Activated CD4-positive, alpha-beta memory T cell treated with anti-CD3 and anti-CD28 coated beads, Interleukin-2, amount 10 ng/mL, durations not matched to agents 7 days and 5 days (primary cell): Measurements from ENCODE around the gene PNRC2. TPM values are rescaled to one million over a fixed set of nuclear protein-coding genes. Genes with fewer than 3 reads are reported as not detected.
"Not testable (repeated sequence)": the region's sequence is repeated elsewhere in the genome, so short reads cannot be mapped to it uniquely, and the experiment has no call there.

ENCODE experiments used
- CTCF ChIA-PET: fragments of 350-600 bp; sonication (Branson Sonifier 250); formaldehyde crosslinking; loops from one replicate; lab custom pipeline; 2021; ENCODE audit warnings: antibody characterized with exemption, inconsistent platforms; lab: Charles Lee
- POLR2A ChIA-PET: fragments of 350-600 bp; sonication (Branson Sonifier 250); formaldehyde crosslinking; loops from one replicate; lab custom pipeline; 2021; ENCODE audit warnings: antibody characterized with exemption; lab: Charles Lee
- DNase-seq: peaks from one replicate; pipeline ENCODE4 v3.0.0-alpha.2; 2020
- H3K27ac Mint-ChIP-seq: one replicate; pipeline ENCODE4 v1.8.0; 2021; ENCODE audit warnings: mild to moderate bottlenecking, mixed read lengths
- H3K27me3 Mint-ChIP-seq: one replicate; pipeline ENCODE4 v1.8.0; 2021; ENCODE audit warnings: mixed read lengths
- H3K36me3 Mint-ChIP-seq: one replicate; pipeline ENCODE4 v1.8.0; 2021; ENCODE audit warnings: low read depth, mixed read lengths
- H3K4me1 Mint-ChIP-seq: one replicate; pipeline ENCODE4 v1.8.0; 2021; ENCODE audit warnings: mixed read lengths
- H3K4me3 Mint-ChIP-seq: one replicate; pipeline ENCODE4 v1.8.0; 2021; ENCODE audit warnings: mild to moderate bottlenecking, mixed read lengths
- H3K9me3 Mint-ChIP-seq: one replicate; pipeline ENCODE4 v1.8.0; 2021; ENCODE audit warnings: mixed read lengths
- total RNA-seq, 2 experiments: library from RNA; stranded (reverse); gene quantifications; one replicate each; pipeline ENCODE4 v1.2.3, GENCODE V29; 2021

Gene PNRC2
- total RNA-seq, 2 experiments from 2014 or later, result 153 to 158 TPM

- H3K4me3 Mint-ChIP-seq, result no peak overlapping the region
- no peaks in the 10 kb centered on the region for H3K36me3 Mint-ChIP-seq
- DNase-seq, result no peak
- peaks cover 26% of the 10 kb centered on the region for H3K27me3 Mint-ChIP-seq
- POLR2A ChIA-PET, result interaction anchor here (1.6 kb wide), 1 partner anchor 23 kb away, joined by 6 read pairs; the partner anchor contains the start of gene SRSF10
- peaks cover 3% of the 10 kb centered on the region for H3K4me1 Mint-ChIP-seq
- CTCF ChIA-PET, result interaction anchor here (1.3 kb wide), 1 partner anchor 43 kb away, joined by 3 read pairs; no protein-coding TSS in a partner anchor
- H3K27ac Mint-ChIP-seq, result no peak overlapping the region
- no peaks in the 10 kb centered on the region for H3K9me3 Mint-ChIP-seq
Observed at GRCh38 chr1:24003331-24003972, 43.8 kb downstream of the PNRC2 start.

DNA sequence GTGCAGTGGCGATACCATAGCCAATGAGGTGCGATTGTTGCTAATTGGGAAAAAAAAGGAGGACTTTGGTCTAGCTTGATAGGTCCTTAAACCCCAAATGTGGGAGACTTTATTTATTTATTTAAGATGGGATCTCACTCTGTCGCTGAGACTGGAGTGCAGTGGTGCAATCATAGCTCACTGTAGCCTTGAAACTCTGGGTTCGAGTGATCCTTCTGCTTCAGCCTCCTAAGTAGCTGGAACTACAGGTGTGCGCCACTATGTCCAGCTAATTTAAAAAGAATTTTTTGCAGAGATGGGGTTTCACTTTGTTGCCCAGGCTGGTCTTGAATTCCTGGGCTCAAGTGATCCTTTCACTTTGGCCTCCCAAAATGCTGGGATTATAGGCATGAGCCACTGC lies 44.5 kb downstream of the PNRC2 start:
- H3K4me3 Mint-ChIP-seq, result no peak overlapping the region
- no peaks in the 10 kb centered on the region for H3K4me1 Mint-ChIP-seq
- no peak overlapping the region for H3K27ac Mint-ChIP-seq
- POLR2A ChIA-PET, result interaction anchor here (0.8 to 1.6 kb wide), 2 partner anchors 24 to 42 kb away, joined by 3 to 6 read pairs; partner anchors contain the start of gene SRSF10
- CTCF ChIA-PET, result interaction anchor here (1.3 kb wide), 1 partner anchor 42 kb away, joined by 3 read pairs; no protein-coding TSS in a partner anchor
- no peak for DNase-seq
- H3K27me3 Mint-ChIP-seq, result peaks cover 28% of the 10 kb centered on the region
- H3K36me3 Mint-ChIP-seq, result no peaks in the 10 kb centered on the region
- no peaks in the 10 kb centered on the region for H3K9me3 Mint-ChIP-seq

- H3K4me3 Mint-ChIP-seq, result no peak overlapping the region
- peaks cover 35% of the 10 kb centered on the region for H3K27me3 Mint-ChIP-seq
- H3K4me1 Mint-ChIP-seq, result no peaks in the 10 kb centered on the region
- no peak overlapping the region for H3K27ac Mint-ChIP-seq
- no peak for DNase-seq
- CTCF ChIA-PET, result interaction anchor here (0.7 kb wide), 1 partner anchor 350 kb away, joined by 3 read pairs; no protein-coding TSS in a partner anchor
- H3K36me3 Mint-ChIP-seq, result no peaks in the 10 kb centered on the region
- POLR2A ChIA-PET, result no interaction called here
- H3K9me3 Mint-ChIP-seq, result no peaks in the 10 kb centered on the region
Observed at GRCh38 chr1:24005163-24005562, 45.5 kb downstream of the PNRC2 start.

DNA sequence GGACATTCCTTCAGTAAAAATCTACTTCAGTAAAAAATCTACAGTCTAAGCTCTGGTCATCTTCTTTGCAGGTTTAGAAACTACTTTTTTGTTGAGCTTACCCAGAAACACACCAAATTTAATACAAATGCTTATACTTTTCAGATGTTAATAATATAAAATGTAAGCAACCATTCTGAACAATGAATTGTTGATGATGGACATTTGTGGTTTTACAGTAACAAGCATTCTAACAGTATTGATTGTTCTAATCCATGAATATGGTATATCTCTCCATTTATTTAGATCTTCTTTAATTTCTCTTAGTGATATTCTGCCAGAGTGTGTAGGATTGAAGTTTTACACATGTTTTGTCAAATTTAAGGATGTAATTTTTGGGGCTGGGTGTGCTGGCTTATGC lies 47.5 kb downstream of the PNRC2 start:
- Mint-ChIP-seq H3K27ac (no peak overlapping the region), H3K9me3 (no peaks in the 10 kb centered on the region), H3K4me1 (no peaks in the 10 kb centered on the region), H3K27me3 (peaks cover 46% of the 10 kb centered on the region), H3K36me3 (no peaks in the 10 kb centered on the region), H3K4me3 (no peak overlapping the region)
- DNase-seq, result no peak
- ChIA-PET POLR2A (no interaction called here), CTCF (interaction anchor here (0.7 kb wide), 1 partner anchor 221 kb away, joined by 3 read pairs; no protein-coding TSS in a partner anchor)

DNA sequence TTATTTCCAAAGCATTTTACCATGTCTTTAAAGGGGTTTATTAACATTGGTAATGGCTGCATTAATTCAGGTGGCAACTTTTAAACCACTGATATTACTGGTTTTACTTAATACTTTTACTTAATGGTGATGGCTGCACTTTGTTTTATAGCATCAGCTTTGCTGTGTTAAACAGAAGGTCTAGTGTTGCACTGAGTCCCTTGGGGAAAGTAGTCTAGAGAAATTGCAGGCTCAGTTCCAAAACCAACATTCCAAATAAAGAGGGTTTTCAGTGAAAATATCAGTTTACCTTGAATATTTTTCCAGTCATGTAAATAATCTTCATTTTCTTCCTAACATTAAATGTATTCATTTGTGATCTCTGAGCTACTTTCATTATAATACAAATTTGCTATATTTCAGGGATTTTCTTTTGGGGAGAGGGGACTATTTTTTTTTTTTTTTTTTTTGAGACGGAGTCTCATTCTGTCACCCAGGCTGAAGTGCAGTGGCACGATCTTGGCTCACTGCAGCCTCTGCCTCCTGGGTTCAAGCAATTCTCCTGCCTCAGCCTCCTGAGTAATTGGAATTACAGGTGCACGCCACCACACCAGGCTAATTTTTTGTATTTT lies 49.1 kb downstream of the PNRC2 start:
- H3K9me3 Mint-ChIP-seq, POLR2A ChIA-PET, H3K27ac Mint-ChIP-seq, H3K36me3 Mint-ChIP-seq, DNase-seq, H3K4me1 Mint-ChIP-seq, H3K4me3 Mint-ChIP-seq: not testable (repeated sequence)
- CTCF ChIA-PET, result interaction anchor here (0.7 kb wide), 1 partner anchor 102 kb away, joined by 3 read pairs; no protein-coding TSS in a partner anchor
- peaks cover 43% of the 10 kb centered on the region for H3K27me3 Mint-ChIP-seq

DNA sequence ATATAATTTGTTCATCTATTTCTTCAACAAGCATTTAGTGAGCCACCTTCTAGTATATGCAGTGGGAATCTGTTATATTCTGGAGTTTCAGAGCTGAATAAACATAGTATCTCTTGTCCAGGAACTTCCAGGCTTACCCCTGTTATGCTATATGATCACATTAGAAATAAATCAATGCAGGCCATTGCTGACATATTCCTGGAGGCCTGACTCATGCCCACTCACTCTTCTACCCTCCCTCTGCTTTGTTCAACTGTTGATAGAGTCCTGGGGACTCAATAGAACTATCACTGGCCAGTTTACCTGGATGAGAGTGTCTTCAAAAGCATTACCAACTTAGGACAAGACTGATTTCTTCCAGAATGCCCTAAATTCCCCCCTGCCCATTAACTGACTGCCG lies 49.8 kb downstream of the PNRC2 start:
- POLR2A ChIA-PET, result no interaction called here
- H3K4me1 Mint-ChIP-seq, result no peaks in the 10 kb centered on the region
- CTCF ChIA-PET, result interaction anchor here (0.7 kb wide), 1 partner anchor 103 kb away, joined by 3 read pairs; no protein-coding TSS in a partner anchor
- H3K27ac Mint-ChIP-seq, result no peak overlapping the region
- no peaks in the 10 kb centered on the region for H3K9me3 Mint-ChIP-seq
- H3K4me3 Mint-ChIP-seq, result no peak overlapping the region
- H3K36me3 Mint-ChIP-seq, result no peaks in the 10 kb centered on the region
- H3K27me3 Mint-ChIP-seq, result peaks cover 36% of the 10 kb centered on the region
- no peak for DNase-seq

GRCh38 chr1:24010650-24011049 lies 51.0 kb downstream of the PNRC2 start:
- H3K9me3 Mint-ChIP-seq, result no peaks in the 10 kb centered on the region
- ChIA-PET POLR2A (no interaction called here), CTCF (interaction anchor here (0.6 kb wide), 1 partner anchor 185 kb away, joined by 3 read pairs; no protein-coding TSS in a partner anchor)
- no peaks in the 10 kb centered on the region for H3K36me3 Mint-ChIP-seq
- H3K27me3 Mint-ChIP-seq, result peaks cover 39% of the 10 kb centered on the region
- DNase-seq, result no peak
- no peaks in the 10 kb centered on the region for H3K4me1 Mint-ChIP-seq
- no peak overlapping the region for H3K27ac Mint-ChIP-seq
- no peak overlapping the region for H3K4me3 Mint-ChIP-seq

GRCh38 chr1:24012878-24013277 lies 53.2 kb downstream of the PNRC2 start:
- H3K36me3 Mint-ChIP-seq, H3K4me1 Mint-ChIP-seq, H3K9me3 Mint-ChIP-seq, POLR2A ChIA-PET, DNase-seq, H3K27ac Mint-ChIP-seq, H3K4me3 Mint-ChIP-seq, CTCF ChIA-PET: not testable (repeated sequence)
- peaks cover 32% of the 10 kb centered on the region for H3K27me3 Mint-ChIP-seq

Other genes with a start within 250 kb of the PNRC2 start
- 10 to 100 TPM; 34.1 to 35.2 TPM for gene ELOA, start 216.4 kb upstream of the PNRC2 start, total RNA-seq
- 10 to 100 TPM; 50.0 to 51.6 TPM for gene PITHD1, start 181.4 kb upstream of the PNRC2 start, total RNA-seq
- gene LYPLA2, start 168.7 kb upstream of the PNRC2 start, total RNA-seq, result 10 to 100 TPM; 76.1 to 80.8 TPM
- gene GALE, start 159.1 kb upstream of the PNRC2 start, total RNA-seq, result 10 to 100 TPM; 33.5 to 37.6 TPM
- 10 to 100 TPM; 33.5 to 35.7 TPM for gene HMGCL, start 134.4 kb upstream of the PNRC2 start, total RNA-seq
- 1 to 10 TPM; 5.6 to 6.3 TPM for gene FUCA1, start 91.5 kb upstream of the PNRC2 start, total RNA-seq
- gene CNR2, start 46.5 kb upstream of the PNRC2 start, total RNA-seq, result under 1 TPM in 1 of 2 experiments, not detected in 1; 0.08 TPM
- 100 to 1,000 TPM; 191 to 192 TPM for gene SRSF10, start 20.5 kb downstream of the PNRC2 start, total RNA-seq
- not detected for gene MYOM3, start 152.3 kb downstream of the PNRC2 start, total RNA-seq
- gene IL22RA1, start 183.3 kb downstream of the PNRC2 start, total RNA-seq, result not detected
- 1 to 10 TPM; 6.0 to 6.1 TPM for gene IFNLR1, start 227.5 kb downstream of the PNRC2 start, total RNA-seq